ENCODE results near the gene PTPN4.

PTPN4 gene

DNA sequence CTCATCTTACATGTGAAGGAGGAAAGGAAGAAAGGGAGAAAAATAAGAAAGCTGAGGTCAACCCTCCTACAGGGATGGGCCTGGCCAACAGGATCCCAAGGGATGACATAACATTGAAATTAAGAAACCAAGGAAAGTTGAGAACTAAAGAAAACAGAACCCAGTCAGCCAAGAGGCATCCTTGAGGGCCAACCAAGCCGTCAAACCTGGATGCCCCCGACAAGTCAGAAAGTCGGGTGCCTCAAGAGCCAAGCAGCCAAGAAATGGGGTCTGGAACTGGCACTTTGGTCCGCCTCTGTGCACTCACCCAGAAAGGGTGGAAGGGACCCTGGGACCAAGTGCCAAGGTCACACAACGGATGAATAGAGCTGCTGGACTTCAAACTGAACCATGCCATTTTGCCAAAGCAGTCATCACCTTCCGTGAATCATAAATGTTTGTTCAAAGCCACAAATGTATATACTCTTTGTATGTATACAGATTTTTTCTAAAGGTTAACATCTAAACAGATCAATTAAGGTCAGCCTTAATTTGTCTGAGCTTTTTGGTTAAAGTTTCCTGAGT is 27.0 kb upstream of the PTPN4 start:
- DNase-seq, result no peak

DNA sequence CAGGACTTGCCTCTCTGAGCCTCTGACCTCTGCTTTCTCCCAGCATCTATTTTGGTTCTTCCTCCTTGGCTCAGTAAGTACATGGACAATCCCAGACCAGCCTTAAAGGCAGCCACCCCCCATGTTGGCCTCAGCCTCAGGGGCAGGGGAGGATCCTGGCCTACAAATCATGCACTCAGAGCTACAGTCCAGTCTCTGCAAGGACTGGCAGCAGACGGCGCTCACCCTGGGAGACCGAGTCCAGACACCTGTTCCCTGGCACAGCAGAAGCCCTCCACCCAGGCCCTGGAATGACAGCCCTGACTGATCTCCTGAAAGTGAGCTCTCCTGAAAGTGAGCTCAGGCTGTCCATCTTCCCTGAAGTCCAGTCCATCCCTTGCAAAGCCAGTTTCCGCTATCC is 25.7 kb upstream of the PTPN4 start:
- no peak for DNase-seq

DNA sequence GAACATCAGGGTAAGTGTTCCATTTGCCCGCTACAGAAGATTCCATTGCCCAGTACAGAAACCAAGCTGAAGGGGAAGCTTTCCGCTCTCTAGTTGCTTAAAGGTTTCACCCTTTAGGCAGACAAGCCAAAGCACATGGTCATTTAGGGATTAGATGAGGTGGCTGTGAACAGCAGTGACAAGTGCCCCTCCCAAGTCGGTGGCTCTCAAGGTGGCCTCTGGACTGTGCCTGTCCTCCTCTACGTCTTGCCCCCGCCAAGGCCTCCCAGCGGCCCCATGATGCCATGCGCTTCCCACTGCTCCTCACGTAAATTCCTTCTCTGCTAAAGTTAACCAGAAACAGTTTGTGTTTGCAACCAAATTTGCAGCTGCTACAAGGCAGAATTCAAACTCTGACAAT is 24.2 kb upstream of the PTPN4 start:
- no peak for DNase-seq

DNA sequence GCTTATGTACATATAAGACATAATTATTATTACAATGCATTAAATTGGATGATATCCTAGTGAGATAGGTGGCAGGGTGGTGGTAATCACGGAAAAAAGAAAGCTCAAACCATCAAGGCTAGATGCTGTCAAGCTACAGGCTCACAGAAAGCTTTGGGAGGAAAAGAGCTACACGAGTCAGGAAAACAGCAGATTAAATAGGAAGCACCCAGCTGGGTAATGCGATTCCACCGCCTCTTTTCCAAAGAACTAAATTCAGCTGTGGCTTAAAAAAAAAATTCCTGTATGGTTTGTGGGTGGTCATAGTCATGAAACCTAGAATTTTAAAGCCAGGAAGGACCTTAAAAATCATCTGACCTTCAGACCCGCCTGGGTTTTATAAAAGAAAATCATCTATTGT is 23.7 kb upstream of the PTPN4 start:
- DNase-seq, result no peak

DNA sequence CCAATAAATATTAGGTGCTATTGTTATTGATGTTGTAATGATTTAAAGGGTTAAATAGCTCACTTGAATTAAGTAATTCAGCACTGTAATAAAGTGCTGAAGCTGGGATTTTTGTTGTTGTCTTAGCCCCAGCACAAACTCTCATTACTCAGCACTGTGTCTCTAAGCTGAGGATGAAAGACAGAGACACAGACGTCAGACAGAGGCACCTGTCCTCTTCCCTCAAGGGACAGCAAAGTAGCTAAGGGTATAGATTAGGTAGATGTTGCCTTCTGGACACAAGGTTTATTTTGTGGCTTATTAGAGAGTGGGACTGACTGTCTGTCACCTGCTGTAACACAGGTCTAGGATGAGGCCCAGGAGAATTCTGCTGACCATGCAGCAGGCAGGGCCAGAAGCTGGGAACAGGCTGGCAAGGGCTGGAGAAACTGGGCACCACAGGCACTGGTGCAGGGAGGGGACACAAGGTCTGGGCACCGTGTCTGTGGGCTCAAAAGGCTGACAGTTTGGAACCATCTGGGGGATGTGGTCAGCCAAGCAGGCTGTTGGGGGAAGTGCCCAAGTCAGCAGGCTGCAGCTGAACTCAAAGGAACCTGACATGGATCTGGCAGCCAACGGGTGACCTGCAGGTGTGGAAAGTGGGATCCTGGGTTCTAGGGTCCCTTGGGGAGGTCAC is 20.0 kb upstream of the PTPN4 start:
- no peak for DNase-seq

DNA sequence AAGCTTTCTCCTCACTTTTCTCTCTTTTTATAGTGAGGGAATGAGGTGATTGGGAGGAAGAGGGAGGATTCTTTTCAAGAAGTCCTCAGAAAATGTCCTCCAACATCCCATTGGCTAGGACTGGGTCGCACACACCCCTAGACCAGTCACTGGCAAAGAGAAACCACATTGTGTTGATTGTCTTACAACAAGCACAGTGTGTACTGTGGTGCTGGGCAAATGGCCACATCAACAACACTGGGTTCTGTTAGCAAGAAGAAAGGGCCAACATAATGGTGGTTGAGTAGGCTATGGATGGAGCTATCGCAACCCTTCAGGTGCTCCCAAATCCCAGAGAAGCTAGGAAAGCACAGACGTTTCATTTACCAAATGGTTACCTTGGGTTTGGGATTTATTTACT is 18.7 kb upstream of the PTPN4 start:
- DNase-seq, result no peak

DNA sequence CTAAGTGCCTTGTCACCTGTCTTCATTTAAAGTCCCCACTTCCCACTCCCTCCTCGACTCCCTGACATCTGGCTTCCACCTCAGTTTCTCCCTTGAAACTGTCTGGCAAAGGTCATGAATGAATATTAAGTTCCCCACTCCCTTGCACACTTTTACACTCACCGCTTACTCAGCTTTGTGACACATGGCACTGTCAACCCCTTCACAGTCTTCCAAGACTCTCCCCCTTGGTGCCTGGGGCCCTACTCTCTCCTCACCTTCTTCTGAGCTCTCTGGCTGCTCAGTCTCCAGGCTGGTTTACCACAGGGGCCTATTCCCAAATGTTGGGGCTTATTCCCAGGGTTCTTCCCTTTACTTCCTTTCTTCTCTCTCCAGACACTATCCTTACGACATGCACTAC is 17.9 kb upstream of the PTPN4 start:
- DNase-seq, result no peak

DNA sequence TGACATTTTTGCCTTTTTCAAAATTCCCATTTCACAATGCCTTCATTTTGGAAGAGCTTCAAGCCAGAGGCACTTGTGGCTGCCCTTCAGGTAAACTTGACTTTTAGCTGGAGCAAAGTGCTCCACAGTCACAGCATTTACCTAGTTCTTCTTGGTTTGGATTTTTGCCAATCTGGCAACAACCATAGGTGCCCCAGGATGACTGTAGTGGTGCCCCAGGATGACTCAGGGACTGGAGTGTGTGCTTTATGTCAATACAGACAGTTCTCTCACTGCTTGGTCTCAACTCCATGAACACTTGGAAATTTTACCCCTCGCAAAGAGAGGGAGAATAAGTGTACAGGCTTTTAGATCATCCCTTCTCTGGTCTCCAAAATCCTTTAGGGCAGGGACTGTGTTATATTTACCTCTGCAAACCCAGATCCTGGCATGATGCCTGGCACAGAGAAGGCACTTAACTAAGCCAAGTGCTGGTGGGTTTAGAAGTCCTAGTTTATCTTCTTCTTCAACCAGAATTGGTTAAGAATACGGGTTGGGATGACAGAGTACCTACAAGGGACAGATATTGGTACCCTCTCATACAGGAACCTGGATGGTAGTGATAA is 15.3 kb upstream of the PTPN4 start:
- DNase-seq, result no peak

DNA sequence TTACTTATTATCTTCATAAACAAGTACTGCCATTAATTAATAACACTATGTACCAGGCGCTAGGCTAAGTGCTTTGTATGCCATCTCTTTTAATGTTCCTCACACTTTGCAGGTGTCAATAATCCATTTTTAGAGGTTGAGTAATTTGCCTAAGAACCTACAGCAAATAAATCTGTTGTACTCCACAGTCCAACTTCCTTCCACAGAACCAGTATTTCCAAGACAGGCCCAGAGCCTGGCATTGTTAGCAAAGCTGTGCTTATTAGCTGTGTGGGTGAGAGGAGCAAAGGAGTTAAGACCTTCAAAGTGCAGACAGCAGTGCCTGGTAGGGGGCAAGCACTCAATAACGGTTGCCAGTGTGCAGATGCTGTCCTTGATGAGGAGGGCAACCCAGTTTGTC is 14.2 kb upstream of the PTPN4 start:
- no peak for DNase-seq

DNA sequence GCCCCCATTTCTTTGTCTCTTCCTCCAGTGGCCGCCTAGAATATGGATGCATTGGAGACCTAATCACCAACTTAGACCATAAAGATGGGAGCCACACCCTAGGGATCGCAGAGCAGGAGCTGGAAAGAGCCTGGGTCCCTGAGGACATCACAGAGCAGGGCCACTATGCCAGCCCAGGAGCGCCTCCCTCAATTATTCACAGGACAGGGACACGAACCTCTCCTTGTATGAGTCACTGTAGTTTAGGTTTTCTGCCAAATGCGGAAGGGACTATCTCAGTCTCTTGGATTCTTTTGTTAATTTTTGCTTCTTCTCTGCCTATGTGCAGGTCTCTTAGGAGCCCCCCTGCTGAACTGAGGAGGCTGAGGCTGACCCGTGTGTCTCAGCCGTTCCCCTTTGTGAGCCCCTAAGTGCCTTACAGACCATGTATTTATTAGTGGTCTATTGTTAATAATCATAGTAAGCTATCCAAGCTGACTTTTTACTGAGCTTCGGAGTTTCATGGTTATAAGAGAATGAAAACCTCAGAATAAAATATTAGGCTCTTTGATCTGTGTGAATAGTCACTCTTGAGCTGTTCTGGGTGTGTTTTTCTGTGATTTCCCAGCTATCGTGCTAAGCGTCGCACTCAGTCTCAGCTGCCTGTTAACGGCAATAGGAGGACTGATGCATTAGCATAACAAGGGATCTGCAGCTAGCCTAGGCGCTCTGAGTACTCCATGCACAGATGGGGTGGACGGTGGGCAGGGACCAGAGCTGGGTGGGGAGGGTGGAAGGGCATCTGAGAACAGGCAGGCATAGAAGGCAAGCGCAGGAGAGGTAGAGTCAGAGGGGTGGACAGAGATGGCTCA is 12.7 kb upstream of the PTPN4 start:
- DNase-seq, result no peak

DNA sequence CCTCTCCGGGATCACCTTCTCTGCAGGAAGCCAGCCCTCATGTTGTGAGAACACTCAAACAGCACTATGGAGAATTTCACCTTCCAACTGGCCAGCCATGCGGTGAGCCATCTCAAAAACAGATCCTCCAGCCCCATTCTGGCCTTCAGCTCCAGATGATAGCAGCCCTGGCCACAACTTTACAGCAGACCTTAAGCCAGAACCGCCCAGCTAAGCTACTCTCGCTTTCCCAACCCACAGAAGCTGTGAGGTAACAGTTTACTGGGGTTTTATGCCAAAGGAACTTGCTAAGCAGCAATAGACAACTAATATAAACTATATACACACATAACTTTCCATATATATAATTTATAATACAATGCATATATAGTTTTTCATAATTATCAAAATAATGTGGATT is 11.6 kb upstream of the PTPN4 start:
- DNase-seq, result no peak

DNA sequence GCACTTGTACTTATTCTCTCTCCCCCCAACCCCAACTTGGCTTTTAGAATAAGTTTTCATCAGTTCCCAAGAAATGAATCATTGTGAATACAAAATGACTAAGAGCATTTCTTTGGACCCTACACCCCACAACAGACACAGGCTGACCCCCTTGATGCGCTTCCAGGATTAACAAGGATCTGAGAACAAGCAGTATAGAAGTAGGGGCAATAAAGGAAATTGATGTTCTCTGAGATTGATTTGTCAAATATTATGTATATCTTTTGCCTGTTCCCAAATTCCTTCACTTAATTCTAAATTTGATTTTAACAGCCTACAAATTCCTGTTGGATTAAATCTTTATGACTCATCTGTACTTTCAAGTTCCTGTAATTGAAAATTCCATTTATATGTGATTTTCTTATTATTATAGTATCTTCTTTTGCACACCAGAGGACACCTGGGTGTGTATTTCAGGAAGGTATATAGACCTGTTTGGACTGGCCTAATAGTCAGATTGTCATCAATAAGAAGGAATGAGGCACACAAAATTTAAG is 10.2 kb upstream of the PTPN4 start:
- DNase-seq, result no peak

DNA sequence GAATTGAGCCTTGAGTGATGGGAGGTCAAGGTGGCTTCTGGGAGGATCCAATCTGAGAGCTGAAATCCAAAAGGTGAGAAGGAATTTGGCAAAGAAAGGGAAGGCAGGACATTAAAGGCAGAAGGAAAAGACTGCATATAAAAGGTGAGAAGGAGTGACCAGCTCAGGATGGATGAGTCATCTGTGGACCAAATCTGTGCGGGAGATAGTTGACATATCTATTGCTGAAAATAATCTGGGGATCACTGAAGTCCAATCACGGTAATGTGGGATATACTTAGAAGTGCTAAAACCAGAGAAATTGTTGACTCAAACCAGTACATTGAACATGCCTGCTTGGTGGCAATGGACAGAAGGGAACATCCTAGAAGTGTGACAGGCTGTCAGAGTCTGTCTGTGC is 8.0 kb upstream of the PTPN4 start:
- DNase-seq, result no peak

DNA sequence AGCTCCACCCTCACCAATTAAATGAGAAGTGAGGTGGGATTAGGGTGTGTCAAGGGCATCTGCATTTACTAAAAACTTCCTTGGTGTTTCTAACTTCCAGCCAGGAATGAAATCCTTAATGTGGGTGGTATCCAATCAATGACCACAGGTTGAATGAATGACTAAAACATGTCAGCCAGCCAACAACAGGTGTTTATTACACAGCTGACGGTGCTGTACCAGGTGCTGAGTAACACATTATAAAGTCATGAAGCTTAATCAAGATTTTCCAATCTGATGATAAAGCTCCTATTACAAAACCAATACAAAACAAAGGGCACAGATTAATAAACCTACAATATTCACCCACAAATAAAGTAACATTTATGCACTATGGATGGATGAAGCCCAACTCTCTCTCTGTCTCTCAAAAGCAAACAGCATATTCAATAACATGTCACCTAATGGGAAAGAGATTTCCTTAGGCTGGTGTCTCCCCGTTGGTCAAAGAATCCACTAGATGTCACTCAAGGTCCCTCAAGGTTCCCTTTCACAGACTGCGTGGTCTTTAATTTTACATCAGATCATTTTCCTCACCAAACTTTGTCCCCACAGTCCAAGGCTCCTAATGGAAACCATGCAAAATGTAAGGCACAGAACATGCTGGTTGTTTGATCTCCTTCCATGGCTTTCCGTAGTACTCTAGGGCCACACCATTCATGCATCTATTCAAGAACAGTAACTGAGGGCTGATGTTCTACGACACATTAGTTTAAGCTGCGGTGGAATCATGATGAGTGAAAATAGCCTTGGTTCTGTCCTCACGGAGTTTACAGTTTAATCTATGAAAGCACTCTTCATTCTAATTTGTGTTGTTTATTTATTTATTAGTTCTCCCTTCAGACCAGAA is 6.4 kb upstream of the PTPN4 start:
- DNase-seq, result peak; percentile 75

DNA sequence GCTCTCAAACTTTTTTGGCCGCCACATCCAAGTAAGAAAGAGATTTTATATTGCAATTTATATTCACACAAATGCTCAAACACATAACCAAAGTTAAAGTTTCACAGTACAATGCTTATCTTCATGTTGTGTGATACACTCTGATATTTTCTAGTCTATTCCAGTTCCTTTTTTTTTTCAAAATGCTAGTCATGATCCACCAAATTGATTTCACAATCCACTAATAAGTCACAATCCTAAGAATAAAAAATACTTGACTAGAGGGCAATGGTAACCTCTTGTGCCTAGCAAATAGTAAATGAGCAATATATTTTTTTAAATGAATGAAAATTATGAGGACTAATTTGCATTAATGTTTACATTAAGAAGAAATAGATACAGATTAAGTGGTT is 5.8 kb upstream of the PTPN4 start:
- DNase-seq, result no peak

DNA sequence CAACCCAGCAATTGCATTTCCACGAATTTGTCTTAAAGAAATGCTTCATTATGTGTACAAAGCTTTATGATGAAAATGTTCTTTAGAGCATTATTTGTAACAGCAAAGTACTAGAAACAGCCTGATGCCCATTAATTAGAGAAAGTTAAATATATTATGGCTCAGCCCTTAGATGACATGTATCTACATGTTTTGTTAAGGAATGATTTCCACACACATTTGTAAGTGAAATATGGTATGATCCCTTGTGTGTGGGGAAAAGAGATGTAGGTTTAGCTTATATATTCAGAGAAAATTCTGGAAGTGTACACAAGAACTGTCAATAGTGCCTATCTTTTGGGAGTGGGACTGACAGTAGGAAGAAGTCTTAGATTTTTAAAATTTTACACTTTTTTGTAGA is 3.8 kb upstream of the PTPN4 start:
- DNase-seq, result no peak

DNA sequence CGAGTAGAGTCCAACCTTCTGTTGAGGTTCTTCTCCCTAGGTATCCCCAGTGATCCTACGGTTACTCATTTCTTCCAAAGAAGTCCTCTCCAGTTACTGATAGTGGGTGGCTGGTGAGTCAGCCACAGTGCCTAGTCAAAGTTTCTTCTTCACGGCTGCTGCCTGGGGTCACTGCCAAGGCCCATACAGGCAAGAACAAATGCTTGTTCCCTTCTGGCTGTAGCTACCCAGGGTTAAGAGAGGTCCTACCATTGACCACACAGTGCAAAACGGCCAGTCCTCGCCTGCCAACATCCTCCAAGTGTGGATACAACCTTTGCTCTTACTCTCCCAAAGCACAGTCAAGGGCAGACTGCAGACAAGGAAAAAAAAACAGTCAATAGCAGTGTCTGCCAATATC is 2.9 kb upstream of the PTPN4 start:
- DNase-seq, result no peak

DNA sequence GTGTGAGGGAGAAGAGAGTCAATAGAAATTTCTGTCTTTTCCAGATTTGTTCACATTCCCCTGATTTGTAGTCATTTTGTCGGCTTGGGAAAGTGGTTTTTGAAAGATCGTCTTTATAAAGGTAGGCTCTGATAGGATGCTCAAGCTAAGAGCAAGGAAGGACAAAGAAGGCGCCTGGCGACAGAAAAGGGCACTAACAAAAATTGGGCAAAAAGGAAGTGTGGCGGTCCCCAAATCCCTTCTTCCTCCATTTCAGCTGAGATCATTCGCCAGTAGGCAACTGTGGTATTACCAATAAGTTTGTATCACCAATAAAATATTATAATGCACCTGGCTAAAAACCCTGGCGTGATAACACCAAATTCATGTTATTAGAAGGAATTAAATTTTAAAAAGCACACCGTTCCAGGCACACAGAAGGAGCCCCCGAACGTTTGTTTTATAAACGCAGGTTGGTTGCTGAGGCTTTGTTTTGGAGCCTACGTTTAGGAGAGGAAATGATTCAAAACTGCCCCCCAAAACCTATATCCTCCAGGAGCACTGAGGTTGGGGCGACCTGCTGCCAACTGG is 756 bp upstream of the PTPN4 start:
- no peak for DNase-seq

DNA sequence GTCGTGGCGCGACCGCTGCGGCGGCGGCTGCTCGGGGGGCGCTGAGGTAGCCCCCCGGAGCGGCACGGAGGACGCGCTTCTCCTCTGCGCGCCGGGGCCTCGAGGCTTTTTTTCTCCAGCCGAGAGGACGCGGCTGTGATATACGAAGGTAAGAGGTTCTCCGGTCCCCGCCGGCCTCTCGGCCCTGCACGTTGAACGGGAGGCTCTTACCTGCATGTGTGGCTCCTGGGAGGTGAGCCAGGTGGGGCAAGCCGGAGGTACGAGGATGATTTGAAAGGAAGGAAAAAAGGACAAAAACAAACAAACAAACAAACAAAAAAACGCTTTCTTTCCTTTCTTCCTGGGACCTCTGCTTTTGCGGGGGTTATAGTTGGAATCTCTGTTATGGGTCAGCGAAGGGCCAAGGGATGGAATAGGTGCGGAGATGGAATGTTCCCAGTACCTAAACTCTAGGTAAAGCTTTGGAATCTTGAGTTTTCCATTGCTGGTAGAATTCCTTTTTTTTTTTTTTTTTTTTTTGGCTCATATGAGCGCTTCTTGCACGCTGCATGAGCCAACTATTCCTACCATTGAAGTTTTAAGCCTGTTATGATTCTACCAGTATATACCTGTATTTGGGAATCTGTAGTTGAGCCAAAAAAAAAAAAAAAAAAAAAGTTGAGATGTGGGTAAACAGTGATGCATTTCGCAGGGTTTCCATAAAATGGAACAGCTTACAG is 674 bp downstream of the PTPN4 start:
- DNase-seq, result no peak

DNA sequence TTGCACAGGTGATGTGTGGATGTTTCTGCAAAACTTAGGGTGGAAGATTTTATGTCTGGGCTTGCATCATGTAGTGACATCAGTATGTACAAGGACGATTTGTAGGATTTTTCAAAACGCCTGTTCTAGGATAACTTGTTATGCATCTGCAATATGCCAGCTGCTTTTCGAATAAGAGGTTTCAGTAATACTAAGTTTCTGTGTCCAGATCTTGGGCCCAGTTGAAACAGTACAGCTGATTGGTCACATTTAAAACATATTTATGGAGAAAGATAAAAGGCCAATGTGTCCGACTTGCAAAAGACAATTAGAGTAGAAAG is 1.2 kb downstream of the PTPN4 start:
- no peak for DNase-seq

DNA sequence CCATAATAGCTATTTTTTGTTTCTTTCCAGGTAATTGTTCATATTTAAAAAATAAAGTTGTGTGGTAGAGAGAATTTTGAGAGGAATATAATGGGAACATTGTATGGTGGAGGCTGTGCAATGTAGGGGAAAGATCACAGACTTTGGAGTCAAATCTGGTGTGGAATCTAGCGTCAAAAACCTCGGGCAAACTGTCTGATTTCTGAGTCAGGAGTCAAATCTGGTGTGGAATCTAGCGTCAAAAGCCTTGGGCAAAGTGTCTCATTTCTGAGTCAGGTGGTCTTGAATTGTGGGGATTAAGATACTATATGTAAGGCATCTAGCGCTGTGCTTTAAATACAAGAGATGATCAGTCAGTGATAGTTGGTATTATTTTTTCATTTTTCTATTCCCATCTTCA is 5.1 kb downstream of the PTPN4 start:
- no peak for DNase-seq

Measured in CD4-positive, alpha-beta T cell treated with Interleukin-17A for 1 hour (primary cell).